ENCODE data around the gene TNS1.

TNS1 gene

DNA sequence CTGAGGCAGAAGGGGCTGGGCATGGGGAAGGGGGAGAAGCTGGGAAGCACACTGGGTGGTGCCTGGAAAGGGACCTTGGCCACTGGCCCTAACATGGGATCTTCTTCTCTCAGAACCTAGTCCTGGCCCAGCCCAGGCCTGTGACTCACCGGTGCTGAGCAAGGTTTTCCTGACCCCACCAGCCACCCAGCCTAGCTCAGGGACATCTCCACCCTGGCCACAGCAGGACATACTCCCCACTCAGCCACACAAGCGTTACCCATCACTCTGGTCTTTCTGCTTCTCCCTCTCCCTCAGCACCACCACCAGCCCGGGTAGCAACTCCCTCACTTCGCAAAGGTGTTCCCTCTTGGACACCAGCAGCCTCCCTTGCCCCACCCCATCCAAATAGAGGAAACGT is 22.8 kb downstream of the TNS1 start:
- no peaks in the 10 kb centered on the region for H3K4me1 Mint-ChIP-seq (ENCODE audit: low read depth)
- H3K4me3 Mint-ChIP-seq: no peak overlapping the region
- H3K27ac Mint-ChIP-seq: no peak overlapping the region
- no peaks in the 10 kb centered on the region for H3K36me3 Mint-ChIP-seq (ENCODE audit: low read depth)
- no peaks in the 10 kb centered on the region for H3K9me3 Mint-ChIP-seq
- DNase-seq (ENCODE audit: low spot score): no peak
- H3K27me3 Mint-ChIP-seq (ENCODE audit: low read depth): no peaks in the 10 kb centered on the region

DNA sequence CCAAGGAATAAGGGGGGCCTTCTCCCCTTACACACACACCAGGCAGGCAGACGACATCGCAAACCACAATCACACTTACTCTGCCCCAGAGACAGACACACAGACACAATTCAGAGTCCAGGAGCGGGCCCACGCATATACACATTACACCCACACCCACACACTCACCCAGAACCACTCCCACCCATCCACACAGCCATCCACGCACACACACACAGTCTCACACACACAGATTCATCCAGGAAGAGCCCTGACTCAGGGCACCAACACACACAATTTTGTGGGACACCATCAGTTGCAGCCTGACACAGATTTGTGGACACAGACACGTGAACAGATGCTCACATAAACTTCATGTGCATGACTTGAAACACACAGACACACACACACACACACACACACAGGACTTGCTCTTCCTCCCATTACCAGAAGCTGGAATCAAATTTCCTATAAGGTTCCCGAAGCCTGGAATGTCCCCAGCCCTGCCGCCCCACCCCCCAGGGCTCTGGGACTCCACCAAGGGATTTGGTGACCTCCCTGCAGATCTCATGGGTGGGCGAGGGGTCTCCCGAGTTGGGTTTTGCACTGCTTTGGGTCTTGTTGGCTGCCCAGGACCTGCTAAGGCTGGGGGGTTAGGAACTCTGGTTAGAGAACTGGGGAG is 23.5 kb downstream of the TNS1 start:
- Mint-ChIP-seq H3K9me3 (no peaks in the 10 kb centered on the region), H3K36me3 (ENCODE audit: low read depth) (no peaks in the 10 kb centered on the region), H3K4me3 (no peak overlapping the region), H3K27ac (no peak overlapping the region), H3K27me3 (ENCODE audit: low read depth) (no peaks in the 10 kb centered on the region), H3K4me1 (ENCODE audit: low read depth) (no peaks in the 10 kb centered on the region)
- DNase-seq (ENCODE audit: low spot score): no peak

DNA sequence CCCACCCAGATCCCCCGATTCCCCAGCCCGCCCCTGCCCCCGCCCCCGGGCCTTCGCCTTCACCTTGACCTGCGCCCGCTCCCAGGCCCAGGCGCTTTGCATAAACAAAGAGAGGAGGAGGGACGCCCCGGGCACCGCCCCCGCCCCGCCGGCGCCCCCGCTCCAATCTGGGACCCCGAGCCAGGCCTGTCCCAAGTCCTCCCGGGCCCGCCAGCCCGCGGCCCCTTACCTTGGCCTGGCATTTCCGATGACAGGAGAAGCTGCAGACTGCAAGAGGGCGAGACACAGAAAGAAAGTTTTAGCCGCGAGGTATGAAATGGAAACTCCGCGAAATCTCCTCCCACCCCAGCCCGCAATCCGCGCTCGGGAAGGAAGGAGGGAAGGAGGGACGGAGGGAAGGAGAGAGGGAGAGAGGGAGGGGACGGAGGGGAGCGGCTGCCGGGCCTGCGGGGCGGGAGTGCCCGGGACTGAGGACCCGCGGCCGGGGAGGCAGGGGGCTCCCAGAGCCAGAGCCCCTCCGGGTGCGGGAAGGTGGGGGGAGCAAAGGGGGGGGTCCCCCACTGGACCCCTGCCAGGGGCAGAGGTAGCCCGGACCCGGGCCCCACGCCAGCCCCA is 24.2 kb downstream of the TNS1 start:
- no peak for DNase-seq (ENCODE audit: low spot score)
- Mint-ChIP-seq H3K4me3 (no peak overlapping the region), H3K9me3 (no peaks in the 10 kb centered on the region), H3K27me3 (ENCODE audit: low read depth) (no peaks in the 10 kb centered on the region), H3K4me1 (ENCODE audit: low read depth) (no peaks in the 10 kb centered on the region), H3K27ac (no peak overlapping the region), H3K36me3 (ENCODE audit: low read depth) (no peaks in the 10 kb centered on the region)

DNA sequence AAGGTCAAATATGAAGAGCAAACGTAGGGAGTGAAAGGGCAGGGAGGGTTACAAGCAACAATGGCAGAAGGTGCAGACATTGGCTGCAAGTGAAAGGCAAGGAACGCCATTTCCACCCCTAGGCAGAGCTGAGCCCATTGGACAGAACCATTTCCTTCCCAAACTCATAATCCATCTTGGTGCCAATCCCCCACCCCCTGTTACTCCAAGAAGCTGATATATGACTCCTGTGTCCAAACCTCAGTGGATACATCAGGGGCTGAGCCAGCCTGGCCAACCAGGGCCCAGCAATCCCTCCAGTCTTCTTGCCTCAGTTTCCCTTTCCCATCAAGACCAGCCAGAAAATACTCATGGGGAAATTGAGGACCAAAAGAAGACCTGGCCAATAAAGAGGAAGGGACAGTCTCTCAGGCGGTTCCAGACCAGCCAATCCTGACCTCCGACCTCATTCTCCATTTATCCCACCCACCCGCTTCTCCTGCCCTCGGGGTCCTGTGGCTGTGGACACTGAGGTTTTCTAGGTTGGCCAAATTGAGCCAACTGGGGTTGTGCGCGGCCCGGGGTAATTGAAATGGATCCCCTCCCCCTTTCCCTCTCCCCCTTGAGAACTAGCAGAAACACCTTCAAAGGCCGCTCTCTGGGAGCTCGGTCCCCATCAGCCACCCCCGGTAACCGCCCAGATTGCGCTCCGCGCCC is 24.8 kb downstream of the TNS1 start:
- no peaks in the 10 kb centered on the region for H3K9me3 Mint-ChIP-seq

DNA sequence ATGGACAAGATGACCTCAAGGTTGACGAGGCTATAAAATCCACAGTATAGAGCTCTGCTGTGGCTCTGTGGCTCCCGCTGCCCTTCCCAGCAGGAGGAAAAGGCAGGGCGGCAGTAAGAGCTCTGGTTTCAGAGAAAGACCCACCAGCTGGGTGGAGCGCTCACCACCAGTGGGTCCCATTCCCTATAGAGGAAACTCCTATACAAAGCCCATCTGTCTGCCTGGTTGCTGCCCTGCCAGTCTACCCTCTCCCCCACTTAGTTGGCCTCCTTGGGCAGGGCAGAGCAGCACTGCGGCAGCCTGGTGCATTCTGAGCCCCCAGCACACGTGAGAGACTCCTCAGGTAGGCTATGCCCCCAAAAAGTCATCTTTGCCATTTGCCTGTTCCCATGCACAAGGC is 26.5 kb downstream of the TNS1 start:
- no peaks in the 10 kb centered on the region for H3K36me3 Mint-ChIP-seq (ENCODE audit: low read depth)
- no peaks in the 10 kb centered on the region for H3K9me3 Mint-ChIP-seq
- peaks cover 2% of the 10 kb centered on the region for H3K27me3 Mint-ChIP-seq (ENCODE audit: low read depth)
- no peak overlapping the region for H3K4me3 Mint-ChIP-seq
- DNase-seq (ENCODE audit: low spot score): no peak
- H3K4me1 Mint-ChIP-seq (ENCODE audit: low read depth): no peaks in the 10 kb centered on the region
- H3K27ac Mint-ChIP-seq: no peak overlapping the region

More for the DNA sequence above, 24.8 kb downstream of the TNS1 start:
- Mint-ChIP-seq H3K27me3 (ENCODE audit: low read depth) (peaks cover 2% of the 10 kb centered on the region), H3K4me1 (ENCODE audit: low read depth) (no peaks in the 10 kb centered on the region), H3K27ac (no peak overlapping the region), H3K4me3 (no peak overlapping the region), H3K36me3 (ENCODE audit: low read depth) (no peaks in the 10 kb centered on the region)
- DNase-seq (ENCODE audit: low spot score): no peak

DNA sequence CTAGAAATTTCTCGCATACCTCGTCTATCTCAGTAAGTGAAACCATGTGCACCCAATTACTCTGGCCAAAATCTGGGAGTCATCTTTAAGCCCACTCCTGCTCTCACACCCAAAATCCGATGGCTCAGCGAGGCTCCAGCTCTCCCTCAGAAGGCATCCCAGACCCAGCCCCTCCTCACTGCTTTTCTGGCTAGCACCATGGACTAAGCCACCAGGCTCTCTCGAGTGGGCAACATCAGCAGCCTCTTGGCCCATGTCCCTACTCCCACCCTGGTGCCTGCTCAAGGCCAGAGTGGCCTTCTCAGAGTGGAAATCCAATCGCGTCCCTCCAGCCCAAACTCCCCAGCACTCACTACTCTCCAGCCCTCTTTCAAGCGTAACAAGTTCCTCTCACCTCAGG is 27.2 kb downstream of the TNS1 start:
- Mint-ChIP-seq H3K4me1 (ENCODE audit: low read depth) (no peaks in the 10 kb centered on the region), H3K4me3 (no peak overlapping the region), H3K9me3 (no peaks in the 10 kb centered on the region), H3K36me3 (ENCODE audit: low read depth) (no peaks in the 10 kb centered on the region), H3K27me3 (ENCODE audit: low read depth) (peaks cover 3% of the 10 kb centered on the region), H3K27ac (no peak overlapping the region)
- no peak for DNase-seq (ENCODE audit: low spot score)

DNA sequence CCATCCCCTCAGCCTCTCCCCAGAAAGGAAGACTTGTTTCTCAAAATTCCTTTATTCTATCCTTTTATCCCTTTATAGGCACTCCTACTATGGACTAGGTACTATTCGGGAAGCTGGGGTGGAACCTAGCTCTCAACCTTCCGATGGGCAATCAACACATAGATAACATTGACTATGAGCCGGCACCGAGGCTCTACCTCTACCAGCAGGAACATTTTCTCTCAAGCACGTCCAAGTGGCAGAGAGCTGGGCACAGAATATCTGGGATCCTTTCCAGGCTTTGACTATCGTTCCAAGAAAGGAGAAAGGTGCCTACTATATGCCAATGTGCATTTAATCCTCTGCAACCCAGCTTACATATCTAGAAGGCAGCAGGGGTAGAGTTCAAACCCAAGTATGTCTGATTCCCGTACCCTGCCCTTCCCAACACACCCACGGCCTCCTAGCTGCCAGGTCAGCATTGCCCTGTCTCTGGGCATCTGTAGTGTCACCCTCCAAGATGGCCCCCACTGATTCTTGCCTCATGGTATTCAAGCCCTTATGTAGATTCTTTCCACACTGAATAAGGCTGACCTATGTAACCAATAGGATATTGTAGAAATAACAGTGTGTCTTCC is 28.3 kb downstream of the TNS1 start:
- Mint-ChIP-seq H3K27me3 (ENCODE audit: low read depth) (peaks cover 7% of the 10 kb centered on the region), H3K4me3 (no peak overlapping the region), H3K4me1 (ENCODE audit: low read depth) (no peaks in the 10 kb centered on the region), H3K36me3 (ENCODE audit: low read depth) (no peaks in the 10 kb centered on the region), H3K27ac (no peak overlapping the region), H3K9me3 (no peaks in the 10 kb centered on the region)
- no peak for DNase-seq (ENCODE audit: low spot score)

DNA sequence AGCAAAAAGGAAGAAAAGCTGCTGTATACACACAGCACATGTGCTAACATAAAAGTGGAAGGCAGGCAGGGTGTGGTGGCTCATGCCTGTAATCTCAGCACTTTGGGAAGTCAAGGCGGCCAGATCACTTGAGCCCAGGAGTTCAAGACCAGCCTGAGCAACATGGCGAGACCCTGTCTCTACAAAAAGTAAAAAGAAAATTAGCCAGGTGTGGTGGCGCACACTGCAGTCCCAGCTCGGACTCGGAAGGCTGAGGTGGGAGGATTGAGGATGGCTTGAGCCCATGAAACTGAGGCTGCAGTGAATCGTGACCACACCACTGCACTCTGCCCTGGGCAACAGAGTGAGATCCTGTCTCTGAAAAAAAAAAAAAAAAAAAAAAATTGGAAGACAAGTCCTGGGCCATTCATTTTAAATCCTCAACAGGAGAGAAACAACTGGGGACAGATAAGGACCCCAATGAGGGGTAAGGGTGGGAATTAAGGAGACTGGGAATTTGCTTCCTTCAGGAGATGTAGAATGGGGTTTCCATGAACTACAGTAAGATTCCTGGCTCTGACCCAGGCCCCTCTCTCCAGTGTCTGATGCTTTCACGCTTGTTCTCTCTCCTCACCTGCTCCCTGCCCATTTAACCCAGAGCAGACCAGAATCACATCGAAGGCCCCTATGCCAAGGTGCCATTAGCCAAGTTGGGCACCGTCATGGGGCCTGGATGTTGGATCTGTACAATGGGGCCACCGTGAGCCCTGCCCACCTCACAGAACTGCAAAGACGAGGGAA is 29.6 kb downstream of the TNS1 start:
- DNase-seq (ENCODE audit: low spot score): no peak
- H3K36me3 Mint-ChIP-seq (ENCODE audit: low read depth): no peaks in the 10 kb centered on the region
- H3K27ac Mint-ChIP-seq: no peak overlapping the region
- peaks cover 7% of the 10 kb centered on the region for H3K27me3 Mint-ChIP-seq (ENCODE audit: low read depth)
- no peaks in the 10 kb centered on the region for H3K9me3 Mint-ChIP-seq
- H3K4me1 Mint-ChIP-seq (ENCODE audit: low read depth): no peaks in the 10 kb centered on the region
- no peak overlapping the region for H3K4me3 Mint-ChIP-seq

DNA sequence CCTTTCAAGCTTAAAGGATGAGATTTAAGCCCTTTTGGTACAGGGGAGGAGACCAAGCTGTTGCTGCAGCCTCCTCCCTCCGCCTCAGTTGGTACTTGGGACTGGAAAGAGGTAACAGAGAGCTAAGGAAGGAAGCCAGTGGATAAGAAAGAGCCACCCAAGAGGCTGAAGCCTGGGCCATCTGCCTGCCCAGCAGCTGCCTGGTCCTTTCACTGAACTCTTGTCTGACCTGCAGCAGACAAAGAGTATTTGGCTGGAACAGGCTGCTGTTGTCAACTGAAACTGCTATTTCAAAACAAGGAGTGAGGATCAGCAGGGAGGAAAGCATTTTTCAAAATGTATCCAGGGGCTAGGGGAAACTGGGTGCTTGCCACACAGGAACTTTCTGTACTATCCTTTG is 30.3 kb downstream of the TNS1 start:
- Mint-ChIP-seq H3K9me3 (no peaks in the 10 kb centered on the region), H3K4me3 (no peak overlapping the region), H3K36me3 (ENCODE audit: low read depth) (no peaks in the 10 kb centered on the region), H3K27ac (no peak overlapping the region), H3K4me1 (ENCODE audit: low read depth) (no peaks in the 10 kb centered on the region), H3K27me3 (ENCODE audit: low read depth) (peaks cover 12% of the 10 kb centered on the region)
- DNase-seq (ENCODE audit: low spot score): no peak

DNA sequence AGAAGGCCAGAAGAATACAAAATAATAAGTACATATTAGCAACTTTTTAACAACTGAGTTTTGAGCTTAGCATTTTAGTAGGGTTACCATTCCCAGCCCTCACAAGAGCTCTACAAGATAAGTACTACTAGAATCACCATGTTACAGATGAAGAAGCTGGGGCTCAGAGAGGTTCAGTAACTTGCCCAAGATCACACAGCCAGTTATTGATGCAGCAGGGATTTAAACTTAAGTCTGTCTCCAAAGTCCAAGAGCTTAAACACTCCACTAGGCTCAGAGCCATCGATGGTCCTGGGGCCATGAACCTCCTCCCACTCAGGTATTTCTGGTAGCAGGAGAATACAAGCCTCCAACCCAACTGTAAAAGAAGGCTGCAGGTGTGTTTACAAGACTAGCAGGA is 30.8 kb downstream of the TNS1 start:
- Mint-ChIP-seq H3K4me3 (no peak overlapping the region), H3K27ac (no peak overlapping the region), H3K9me3 (no peaks in the 10 kb centered on the region), H3K4me1 (ENCODE audit: low read depth) (no peaks in the 10 kb centered on the region), H3K27me3 (ENCODE audit: low read depth) (peaks cover 12% of the 10 kb centered on the region), H3K36me3 (ENCODE audit: low read depth) (no peaks in the 10 kb centered on the region)
- DNase-seq (ENCODE audit: low spot score): no peak

DNA sequence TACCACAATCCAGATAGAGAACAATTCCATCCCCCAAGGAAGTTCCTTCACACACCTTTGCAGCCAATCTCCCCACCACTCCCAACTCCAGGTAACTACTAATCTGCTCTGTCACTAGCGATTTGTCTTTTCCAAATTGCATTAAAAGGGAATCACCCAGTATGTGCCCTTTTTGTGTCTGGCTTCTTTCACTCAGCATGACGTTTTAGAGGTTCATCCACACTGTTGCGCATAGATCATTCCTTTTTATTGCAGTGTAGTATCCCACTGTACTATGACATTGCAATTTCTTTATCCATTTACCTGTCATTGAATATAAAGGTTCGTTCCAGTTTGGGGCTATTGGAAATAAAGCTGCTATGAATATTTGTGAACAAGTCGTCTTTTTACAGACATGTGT is 31.6 kb downstream of the TNS1 start:
- Mint-ChIP-seq H3K4me1 (ENCODE audit: low read depth) (no peaks in the 10 kb centered on the region), H3K9me3 (no peaks in the 10 kb centered on the region), H3K36me3 (ENCODE audit: low read depth) (no peaks in the 10 kb centered on the region)

DNA sequence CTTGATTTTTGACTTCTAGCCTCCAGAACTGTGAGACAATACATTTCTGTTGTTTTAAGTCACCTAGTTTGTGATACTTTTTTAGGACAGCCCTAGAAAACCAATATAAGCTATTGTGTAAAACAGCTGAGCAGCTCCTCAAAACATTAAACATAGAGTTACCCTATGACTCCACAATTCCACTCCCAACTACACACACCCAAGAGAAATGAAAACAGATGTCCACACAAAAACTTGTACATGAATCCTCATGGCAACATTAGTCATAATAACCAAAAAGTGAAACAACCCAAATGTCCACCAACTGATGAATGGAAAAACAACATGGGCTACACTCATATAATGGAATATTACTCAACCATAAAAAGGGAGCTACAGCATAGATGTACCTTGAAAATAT is 32.6 kb downstream of the TNS1 start:
- peaks cover 12% of the 10 kb centered on the region for H3K27me3 Mint-ChIP-seq (ENCODE audit: low read depth)
- H3K36me3 Mint-ChIP-seq (ENCODE audit: low read depth): no peaks in the 10 kb centered on the region
- DNase-seq (ENCODE audit: low spot score): no peak
- no peaks in the 10 kb centered on the region for H3K4me1 Mint-ChIP-seq (ENCODE audit: low read depth)
- no peak overlapping the region for H3K4me3 Mint-ChIP-seq
- H3K27ac Mint-ChIP-seq: no peak overlapping the region
- no peaks in the 10 kb centered on the region for H3K9me3 Mint-ChIP-seq

More for the DNA sequence above, 31.6 kb downstream of the TNS1 start:
- no peak overlapping the region for H3K4me3 Mint-ChIP-seq
- no peak for DNase-seq (ENCODE audit: low spot score)
- H3K27ac Mint-ChIP-seq: no peak overlapping the region
- peaks cover 12% of the 10 kb centered on the region for H3K27me3 Mint-ChIP-seq (ENCODE audit: low read depth)

DNA sequence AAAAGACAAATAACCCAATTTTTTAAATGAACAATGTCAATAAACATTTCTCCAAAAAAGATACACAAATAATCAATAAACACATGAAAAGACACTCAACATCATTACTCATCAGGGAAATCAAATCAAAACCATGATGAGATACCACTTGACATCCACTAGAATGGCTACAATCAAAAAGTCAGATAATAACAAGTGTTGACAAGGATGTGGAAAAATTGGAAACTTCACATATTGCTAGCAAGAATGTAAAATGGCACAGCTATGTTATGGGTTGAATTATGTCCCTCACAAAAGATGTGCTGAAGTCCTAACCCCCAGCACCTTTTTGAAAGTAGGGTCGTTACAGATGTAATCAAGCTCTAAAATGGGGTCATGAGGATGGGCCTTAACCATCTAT is 33.2 kb downstream of the TNS1 start:
- Mint-ChIP-seq H3K9me3 (no peaks in the 10 kb centered on the region), H3K36me3 (ENCODE audit: low read depth) (no peaks in the 10 kb centered on the region), H3K27ac (no peak overlapping the region), H3K4me3 (no peak overlapping the region), H3K27me3 (ENCODE audit: low read depth) (peaks cover 12% of the 10 kb centered on the region), H3K4me1 (ENCODE audit: low read depth) (no peaks in the 10 kb centered on the region)
- no peak for DNase-seq (ENCODE audit: low spot score)

DNA sequence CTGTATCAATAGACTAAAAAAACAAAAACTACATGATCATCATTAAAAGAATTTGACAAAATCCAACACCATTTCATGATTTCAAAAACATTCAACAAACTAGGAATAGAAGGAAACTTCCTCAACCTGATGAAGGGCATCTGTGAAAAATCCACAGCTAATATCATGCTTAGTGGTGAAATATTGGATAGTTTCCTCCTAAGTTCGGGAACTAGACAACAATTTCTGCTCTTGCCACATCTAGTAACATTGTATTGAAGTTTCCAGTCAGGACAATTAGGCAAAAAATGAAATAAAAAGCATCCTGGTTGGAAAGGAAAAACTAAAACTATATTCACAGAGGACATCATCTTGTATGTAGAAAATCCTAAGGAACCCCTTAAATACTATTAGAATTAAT is 34.8 kb downstream of the TNS1 start:
- DNase-seq (ENCODE audit: low spot score): no peak
- H3K36me3 Mint-ChIP-seq (ENCODE audit: low read depth): no peaks in the 10 kb centered on the region
- no peaks in the 10 kb centered on the region for H3K9me3 Mint-ChIP-seq
- no peak overlapping the region for H3K27ac Mint-ChIP-seq
- peaks cover 10% of the 10 kb centered on the region for H3K27me3 Mint-ChIP-seq (ENCODE audit: low read depth)
- no peaks in the 10 kb centered on the region for H3K4me1 Mint-ChIP-seq (ENCODE audit: low read depth)
- H3K4me3 Mint-ChIP-seq: no peak overlapping the region
